HEK293 (cell line): Measurements from ENCODE around the gene MAST2.

ENCODE experiments used
- BCL6B ChIP-seq: fragments of 450-650 bp; formaldehyde crosslinking; IDR thresholded peaks from 2 replicates; pipeline ENCODE4 v1.5.1; 2017; ENCODE audit warnings: missing biosample characterization, missing genetic modification characterization
- GFI1B ChIP-seq: fragments of 450-650 bp; formaldehyde crosslinking; IDR thresholded peaks from 2 replicates; pipeline ENCODE4 v1.5.1; 2016; ENCODE audit warnings: missing biosample characterization, missing genetic modification characterization
- KLF16 ChIP-seq: fragments of 450-650 bp; formaldehyde crosslinking; IDR thresholded peaks from 2 replicates; pipeline ENCODE4 v1.5.1; 2017; ENCODE audit warnings: missing biosample characterization, missing genetic modification characterization
- KLF8 ChIP-seq: fragments of 450-650 bp; formaldehyde crosslinking; IDR thresholded peaks from 2 replicates; pipeline ENCODE4 v1.5.1; 2016; ENCODE audit warnings: missing biosample characterization, missing genetic modification characterization
- MEIS1 ChIP-seq: sonication (generic); formaldehyde crosslinking; IDR thresholded peaks from 2 replicates; pipeline ENCODE4 v1.8.1; 2022; ENCODE audit warnings: missing genetic modification reagents, mild to moderate bottlenecking, borderline replicate concordance
- PATZ1 ChIP-seq: fragments of 450-650 bp; formaldehyde crosslinking; IDR thresholded peaks from 2 replicates; pipeline ENCODE4 v1.5.1; 2016; ENCODE audit warnings: missing biosample characterization, missing genetic modification characterization
- PRDM1 ChIP-seq: fragments of 450-650 bp; formaldehyde crosslinking; IDR thresholded peaks from 2 replicates; pipeline ENCODE4; 2016; ENCODE audit warnings: missing biosample characterization, missing genetic modification characterization
- PRDM6 ChIP-seq: fragments of 450-650 bp; formaldehyde crosslinking; IDR thresholded peaks from 2 replicates; pipeline ENCODE4 v1.5.1; 2017; ENCODE audit warnings: missing biosample characterization, missing genetic modification characterization
- ZBTB17 ChIP-seq: fragments of 450-650 bp; formaldehyde crosslinking; IDR thresholded peaks from 2 replicates; pipeline ENCODE4 v1.5.1; 2016; ENCODE audit warnings: missing biosample characterization, missing genetic modification characterization
- ZBTB21 ChIP-seq: fragments of 450-650 bp; formaldehyde crosslinking; IDR thresholded peaks from 2 replicates; pipeline ENCODE4 v1.5.1; 2017; ENCODE audit warnings: missing biosample characterization, missing genetic modification characterization
- ZBTB48 ChIP-seq: fragments of 450-650 bp; formaldehyde crosslinking; IDR thresholded peaks from 2 replicates; pipeline ENCODE4 v1.5.1; 2016; ENCODE audit warnings: missing biosample characterization, missing genetic modification characterization
- ZBTB6 ChIP-seq: fragments of 450-650 bp; formaldehyde crosslinking; IDR thresholded peaks from 2 replicates; pipeline ENCODE4 v1.5.1; 2017; ENCODE audit warnings: missing biosample characterization, missing genetic modification characterization
- ZFHX2 ChIP-seq: fragments of 450-650 bp; formaldehyde crosslinking; conservative IDR thresholded peaks from 2 replicates; pipeline ENCODE4 v1.5.1; 2016; ENCODE audit warnings: missing biosample characterization, missing genetic modification characterization
- ZFP69B ChIP-seq: fragments of 450-650 bp; formaldehyde crosslinking; IDR thresholded peaks from 2 replicates; pipeline ENCODE4 v1.5.1; 2016; ENCODE audit warnings: missing biosample characterization, missing genetic modification characterization
- ZNF114 ChIP-seq: fragments of 450-650 bp; formaldehyde crosslinking; IDR thresholded peaks from 2 replicates; pipeline ENCODE4 v1.5.0; 2017; ENCODE audit warnings: missing biosample characterization, missing genetic modification characterization
- ZNF174 ChIP-seq: fragments of 450-650 bp; formaldehyde crosslinking; IDR thresholded peaks from 2 replicates; pipeline ENCODE4 v1.5.0; 2017; ENCODE audit warnings: missing biosample characterization, mild to moderate bottlenecking, missing genetic modification characterization
- ZNF221 ChIP-seq: fragments of 450-650 bp; formaldehyde crosslinking; IDR thresholded peaks from 2 replicates; pipeline ENCODE4 v1.5.1; 2017; ENCODE audit warnings: missing biosample characterization, missing genetic modification characterization, borderline replicate concordance
- ZNF23 ChIP-seq: fragments of 450-650 bp; formaldehyde crosslinking; IDR thresholded peaks from 2 replicates; pipeline ENCODE4 v1.5.1; 2016; ENCODE audit warnings: missing biosample characterization, missing genetic modification characterization, borderline replicate concordance
- ZNF311 ChIP-seq: fragments of 450-650 bp; formaldehyde crosslinking; IDR thresholded peaks from 2 replicates; pipeline ENCODE4 v1.5.1; 2017; ENCODE audit warnings: missing biosample characterization, missing genetic modification characterization, borderline replicate concordance
- ZNF324 ChIP-seq: fragments of 450-650 bp; formaldehyde crosslinking; IDR thresholded peaks from 2 replicates; pipeline ENCODE4 v1.5.1; 2016; ENCODE audit warnings: missing biosample characterization, missing genetic modification characterization
- ZNF341 ChIP-seq: fragments of 450-650 bp; formaldehyde crosslinking; IDR thresholded peaks from 2 replicates; pipeline ENCODE4; 2016; ENCODE audit warnings: low read depth, missing biosample characterization, missing genetic modification characterization
- ZNF350 ChIP-seq: fragments of 450-650 bp; formaldehyde crosslinking; IDR thresholded peaks from 2 replicates; pipeline ENCODE4 v1.5.0; 2017; ENCODE audit warnings: missing biosample characterization, mild to moderate bottlenecking, missing genetic modification characterization
- ZNF366 ChIP-seq: fragments of 450-650 bp; formaldehyde crosslinking; conservative IDR thresholded peaks from 2 replicates; pipeline ENCODE4 v1.5.1; 2016; ENCODE audit warnings: missing biosample characterization, missing genetic modification characterization
- ZNF423 ChIP-seq: fragments of 450-650 bp; formaldehyde crosslinking; IDR thresholded peaks from 2 replicates; pipeline ENCODE4 v1.5.1; 2016; ENCODE audit warnings: missing biosample characterization, missing genetic modification characterization
- ZNF473 ChIP-seq: fragments of 450-650 bp; formaldehyde crosslinking; IDR thresholded peaks from 2 replicates; pipeline ENCODE4 v1.5.1; 2017; ENCODE audit warnings: missing biosample characterization, missing genetic modification characterization
- ZNF488 ChIP-seq: fragments of 450-650 bp; formaldehyde crosslinking; IDR thresholded peaks from 2 replicates; pipeline ENCODE4 v1.5.1; 2016; ENCODE audit warnings: missing biosample characterization, missing genetic modification characterization
- ZNF529 ChIP-seq: fragments of 450-650 bp; formaldehyde crosslinking; IDR thresholded peaks from 2 replicates; pipeline ENCODE4 v1.5.1; 2017; ENCODE audit warnings: missing genetic modification characterization, missing biosample characterization; ENCODE audit not compliant: insufficient replicate concordance
- ZNF544 ChIP-seq: fragments of 450-650 bp; formaldehyde crosslinking; IDR thresholded peaks from 2 replicates; pipeline ENCODE4 v1.5.0; 2017; ENCODE audit warnings: missing biosample characterization, missing genetic modification characterization
- ZNF555 ChIP-seq: fragments of 450-650 bp; formaldehyde crosslinking; conservative IDR thresholded peaks from 2 replicates; pipeline ENCODE4 v1.5.1; 2017; ENCODE audit warnings: missing biosample characterization, mild to moderate bottlenecking, missing genetic modification characterization, inconsistent platforms
- ZNF561 ChIP-seq: fragments of 450-650 bp; IDR thresholded peaks from 2 replicates; pipeline ENCODE4 v1.5.1; 2018; ENCODE audit warnings: missing biosample characterization, missing genetic modification characterization, borderline replicate concordance
- ZNF571 ChIP-seq: fragments of 450-650 bp; formaldehyde crosslinking; IDR thresholded peaks from 2 replicates; pipeline ENCODE4 v1.5.0; 2017; ENCODE audit warnings: missing biosample characterization, missing genetic modification characterization
- ZNF830 ChIP-seq: fragments of 450-650 bp; IDR thresholded peaks from 2 replicates; pipeline ENCODE4 v1.5.0; 2018; ENCODE audit warnings: missing biosample characterization, missing genetic modification characterization, low read depth, mild to moderate bottlenecking, moderate library complexity

The MAST2 gene

GRCh38 chr1:45876000-45876617 is 72.7 kb downstream of the MAST2 start (continued):
- TF ChIP-seq ZNF544 (tag by site-specific recombination), result peak; percentile 100
- peak; percentile 97; the same call in 1 of the 2 replicates for TF ChIP-seq ZNF311
- peak; percentile 75 for TF ChIP-seq PRDM6
- TF ChIP-seq ZNF423, result peak; percentile 15; the same call in 1 of the 2 replicates
- TF ChIP-seq ZNF830, result peak; percentile 95
- TF ChIP-seq ZNF23 (tag by site-specific recombination), result no peak
- TF ChIP-seq ZNF561 (tag by site-specific recombination), result peak; percentile 80; the same call in 1 of the 2 replicates
- TF ChIP-seq KLF16 (tag by site-specific recombination), result peak; percentile 52; the same call in 1 of the 2 replicates
- TF ChIP-seq MEIS1, result no peak
- peak; percentile 82 for TF ChIP-seq ZBTB17 (tag by site-specific recombination)
- TF ChIP-seq PRDM1, result no peak
- TF ChIP-seq ZNF529 (tag by site-specific recombination), result peak; percentile 31
- TF ChIP-seq ZNF571 (tag by site-specific recombination), result peak; percentile 98
- TF ChIP-seq ZNF341 (tag by site-specific recombination), result no peak
- TF ChIP-seq ZNF350 (tag by site-specific recombination), result peak; percentile 94
- TF ChIP-seq BCL6B, result peak; percentile 96
- TF ChIP-seq PATZ1, result 0 out of 2 replicates have a peak, but pooled peaks have one; percentile 33
- no peak; the same call in 1 of the 2 replicates for TF ChIP-seq ZBTB6
- peak; percentile 35; the same call in 1 of the 2 replicates for TF ChIP-seq ZFP69B
- no peak for TF ChIP-seq ZNF555 (tag by site-specific recombination)
- TF ChIP-seq ZNF473, result peak; percentile 60; the same call in 1 of the 2 replicates
- peak; percentile 89; the same call in 1 of the 2 replicates for TF ChIP-seq ZNF174 (tag by site-specific recombination)
- TF ChIP-seq GFI1B, result no peak
- TF ChIP-seq ZNF366 (tag by site-specific recombination), result no peak
- 0 out of 2 replicates have a peak, but pooled peaks have one; percentile 50 for TF ChIP-seq KLF8 (tag by site-specific recombination)
- no peak for TF ChIP-seq ZNF488 (tag by site-specific recombination)
- 0 out of 2 replicates have a peak, but pooled peaks have one; percentile 41 for TF ChIP-seq ZBTB48 (tag by site-specific recombination)
- TF ChIP-seq ZNF114 (tag by site-specific recombination), result peak; percentile 98
- TF ChIP-seq ZBTB21 (tag by site-specific recombination), result peak; percentile 23; the same call in 1 of the 2 replicates
- peak; percentile 96; the same call in 1 of the 2 replicates for TF ChIP-seq ZNF221 (tag by site-specific recombination)
- no peak for TF ChIP-seq ZNF324
- TF ChIP-seq ZFHX2 (tag by site-specific recombination), result peak; percentile 60
